Ammon's horn (tissue), 1 donor: Measurements from ENCODE around the gene SPTB.

ENCODE experiments used
- DNase-seq: peaks from one replicate; pipeline ENCODE4 v3.0.0-alpha.2; 2016; ENCODE audit warnings: low spot score

The SPTB gene

DNA sequence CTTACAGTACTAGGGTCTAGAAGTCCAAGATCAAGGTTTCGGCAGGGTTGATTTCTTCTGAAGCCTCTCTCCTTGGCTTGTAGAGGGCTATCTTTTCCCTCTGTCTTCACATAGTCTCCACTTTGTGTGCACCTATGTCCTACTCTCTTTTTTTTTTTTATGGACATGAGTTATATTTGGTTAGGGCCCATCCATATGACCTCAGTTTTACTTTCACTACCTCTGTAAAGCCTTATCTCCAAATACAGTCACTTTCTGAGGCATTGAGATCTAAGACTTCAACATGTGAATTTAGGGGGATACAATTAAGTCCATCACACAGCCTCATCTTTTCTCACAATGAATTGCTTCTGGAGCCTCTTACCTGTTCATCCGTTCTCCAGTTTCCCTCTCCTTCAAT lies 5.9 kb upstream of the SPTB start:
- no peak for DNase-seq

DNA sequence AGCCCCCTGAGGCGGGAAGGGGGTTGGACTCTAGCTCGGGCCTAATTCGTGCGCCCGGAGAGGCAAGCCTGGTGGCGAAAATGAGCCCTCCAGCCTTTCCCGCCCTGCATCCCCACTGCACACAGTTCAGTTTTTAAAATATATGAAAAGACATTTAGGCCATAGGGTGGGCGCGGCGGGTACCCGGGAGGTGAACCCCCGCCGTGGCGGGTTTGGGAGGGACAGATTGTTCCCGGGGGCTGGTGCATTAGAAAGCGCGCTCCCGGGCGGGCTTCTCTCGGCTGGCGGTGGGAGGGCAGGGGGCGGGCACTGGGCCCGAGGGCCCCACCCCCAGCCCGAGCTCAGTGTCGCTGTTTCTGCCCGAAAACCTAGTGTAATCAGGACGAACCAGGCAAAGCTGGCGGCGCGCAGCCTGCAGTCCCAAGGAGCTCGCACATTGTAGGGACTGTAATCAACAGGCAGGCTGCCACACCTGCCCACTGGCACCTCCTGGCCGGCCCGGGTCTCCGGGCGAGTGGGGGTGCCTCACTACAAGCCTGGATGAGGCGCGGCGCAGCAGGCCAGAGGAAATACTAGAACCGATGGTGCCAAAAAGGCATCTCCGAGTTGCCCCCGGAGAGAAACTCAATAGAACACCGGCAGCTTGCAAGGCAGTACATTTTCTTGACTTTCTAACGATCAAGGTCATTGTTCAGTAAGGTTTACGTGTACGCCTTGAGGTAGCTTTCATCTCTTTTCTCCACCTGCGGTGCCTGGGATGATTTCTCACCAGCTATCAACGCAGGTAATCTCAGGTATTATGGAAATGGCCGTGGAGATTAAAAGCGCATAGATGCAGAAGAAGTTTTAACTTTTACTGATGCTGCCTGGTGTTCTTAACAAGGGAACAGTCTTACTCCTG lies 764 bp upstream of the SPTB start:
- peak; percentile 56 for DNase-seq

DNA sequence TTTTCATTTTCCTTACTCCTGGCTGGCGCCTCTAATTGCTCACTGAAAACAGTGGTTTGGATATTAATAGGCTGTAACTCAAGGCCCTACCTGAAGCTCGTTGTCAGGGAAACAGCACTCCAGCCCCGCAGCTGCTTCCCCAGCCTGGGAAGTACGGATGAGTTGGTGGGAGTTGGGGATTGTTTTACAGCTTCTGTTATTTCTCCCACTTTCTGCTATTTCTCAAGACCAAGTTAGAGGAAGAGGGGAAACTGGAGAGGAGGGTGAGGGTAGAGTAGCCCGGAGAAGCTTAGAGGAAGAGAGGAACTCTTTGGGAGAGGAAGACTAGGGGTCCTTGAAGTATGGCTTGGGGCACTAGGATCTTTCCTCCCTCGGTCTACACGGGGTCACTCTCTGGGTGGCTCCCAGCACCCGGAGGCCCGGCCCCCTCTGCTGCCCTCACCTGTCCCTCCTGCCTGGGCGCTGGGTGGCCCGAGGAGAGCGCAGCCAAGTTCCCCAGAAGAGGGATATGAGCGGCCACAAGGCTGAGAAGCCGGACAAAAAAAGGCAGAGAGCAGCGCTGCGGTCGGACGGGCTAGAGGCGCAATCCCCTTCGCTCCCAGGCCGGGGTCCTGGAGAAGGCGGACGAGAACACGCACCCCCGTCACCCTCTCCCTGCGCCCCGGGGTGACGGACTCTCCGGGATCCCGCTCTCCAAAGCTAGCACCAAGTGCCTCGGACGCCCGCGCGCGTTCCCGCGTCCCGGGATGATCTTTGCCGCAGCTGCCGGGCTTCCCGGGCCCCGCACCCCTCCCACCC lies 671 bp downstream of the SPTB start:
- no peak for DNase-seq

DNA sequence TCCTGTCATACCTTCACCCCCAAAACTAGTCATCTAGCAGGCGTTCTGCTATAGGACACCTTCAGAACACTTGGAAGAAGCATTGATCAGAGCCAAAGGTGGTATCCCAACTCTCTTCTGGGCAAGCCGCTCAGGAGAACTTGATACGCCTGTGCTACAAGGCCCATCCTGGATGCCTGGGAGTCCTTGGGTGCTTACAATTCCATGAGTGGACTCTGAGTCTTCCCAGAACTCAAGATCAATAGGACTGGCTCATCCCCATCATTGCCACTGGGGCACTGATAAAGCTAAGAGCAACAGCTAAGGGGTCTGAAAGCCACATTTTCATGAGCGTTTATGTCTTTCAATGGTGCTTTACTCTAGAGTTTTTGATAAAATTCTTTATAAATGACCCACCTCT lies 1.9 kb downstream of the SPTB start:
- DNase-seq = no peak

DNA sequence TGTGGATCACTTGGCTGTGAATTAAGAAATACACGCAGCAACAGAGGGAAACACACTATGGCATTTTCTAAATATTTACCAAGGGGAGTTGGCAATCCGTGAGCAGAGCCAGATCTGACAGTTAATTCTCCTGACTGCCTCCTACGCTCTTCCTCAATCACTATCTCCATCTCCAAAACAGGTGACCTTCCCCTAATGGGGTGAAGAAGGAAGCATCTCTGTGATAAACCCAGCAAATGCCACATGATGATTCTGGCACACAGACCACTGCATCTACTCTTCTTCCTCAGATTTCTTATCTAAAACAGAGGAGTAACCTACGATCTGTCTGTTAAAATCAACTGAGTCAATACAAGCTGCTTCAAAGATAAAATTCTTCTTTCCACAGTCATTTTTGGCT lies 4.4 kb downstream of the SPTB start:
- no peak for DNase-seq

DNA sequence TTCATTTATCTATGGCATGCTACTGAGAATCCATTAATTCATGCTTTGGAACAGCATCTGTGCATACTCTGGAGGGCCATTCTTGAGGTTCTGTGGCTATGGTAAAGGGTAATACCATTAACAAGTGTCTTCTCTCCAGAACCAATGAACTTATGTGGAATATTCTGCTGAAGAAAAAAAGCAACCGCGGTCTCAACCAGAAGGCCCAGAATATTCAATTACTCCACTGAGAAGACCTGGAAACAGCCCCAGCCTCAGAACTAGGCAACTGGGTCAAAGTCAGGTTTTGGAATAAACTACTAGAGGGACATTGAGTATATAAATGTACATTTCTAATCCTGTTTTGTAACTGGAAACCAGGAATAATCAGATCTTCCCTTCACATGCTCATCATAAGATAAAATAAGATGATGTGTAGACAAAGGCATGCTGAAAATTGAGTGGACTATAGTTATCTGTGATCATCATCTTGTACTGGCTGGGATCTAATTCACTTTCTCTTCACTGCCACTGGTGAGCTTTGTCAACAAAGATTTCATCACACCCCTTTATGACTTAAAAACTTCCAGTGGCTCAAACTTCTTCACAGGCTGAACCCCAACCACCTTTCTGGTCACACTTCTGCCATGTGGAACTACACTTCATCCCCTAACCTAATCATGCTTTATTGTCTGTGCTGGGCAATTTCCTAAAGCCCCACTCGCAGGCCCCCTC lies 6.0 kb downstream of the SPTB start:
- DNase-seq = no peak

DNA sequence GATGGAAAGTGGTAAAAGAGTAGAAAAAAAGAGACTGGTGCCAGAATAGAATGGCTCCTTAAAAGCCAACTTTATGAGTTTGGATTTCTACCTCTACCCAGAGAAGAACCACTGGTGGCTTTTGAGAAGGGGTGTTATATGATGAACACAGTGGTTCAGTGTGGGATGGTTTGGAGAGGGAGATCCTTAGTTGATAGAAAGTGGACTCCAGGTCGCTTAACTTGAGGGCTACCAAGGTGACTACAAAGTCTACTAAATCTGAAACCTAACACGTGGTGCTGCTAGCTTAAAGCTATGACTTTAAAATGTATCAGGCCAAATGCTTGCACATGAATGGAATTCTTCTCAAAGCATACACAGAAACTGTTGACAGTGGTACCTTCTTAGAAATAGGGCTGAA lies 8.4 kb downstream of the SPTB start:
- no peak for DNase-seq

DNA sequence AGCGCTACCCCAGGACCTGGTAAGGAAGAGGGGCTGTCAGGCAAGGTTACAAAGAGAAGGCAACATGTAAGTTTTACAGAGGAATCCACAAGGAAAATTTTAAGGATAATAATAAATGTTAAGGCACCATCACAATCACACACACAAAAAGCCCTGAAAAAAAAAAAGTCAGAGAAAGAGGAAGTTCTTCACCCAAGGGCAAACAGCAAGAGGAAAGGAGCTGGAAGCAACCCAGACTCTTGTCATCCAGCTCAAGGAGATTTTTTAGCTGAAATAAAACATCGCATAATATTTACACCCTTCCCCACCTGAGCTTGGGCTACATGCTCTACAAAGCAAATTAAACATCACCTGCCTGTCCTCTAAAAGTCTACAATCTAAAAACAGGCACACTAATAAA lies 9.5 kb downstream of the SPTB start:
- no peak for DNase-seq

DNA sequence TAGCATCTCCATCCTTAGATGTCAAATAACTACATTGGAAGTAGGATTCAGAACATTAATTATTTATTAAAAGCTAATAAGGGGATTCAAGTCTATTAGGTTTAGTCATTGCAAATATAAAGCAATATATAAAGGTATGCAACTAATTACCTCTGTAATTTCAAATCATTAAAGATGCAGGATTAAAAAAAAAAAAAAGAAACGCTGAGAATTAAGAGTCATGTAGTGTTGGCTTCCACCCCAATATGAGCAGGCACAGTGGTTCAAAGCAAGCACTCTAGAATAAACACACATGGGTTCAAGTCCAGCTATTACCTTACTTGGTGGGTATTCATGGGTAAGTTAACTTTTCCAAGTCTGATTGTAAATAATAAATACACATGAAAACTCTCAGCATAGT lies 10.9 kb downstream of the SPTB start:
- DNase-seq = no peak

DNA sequence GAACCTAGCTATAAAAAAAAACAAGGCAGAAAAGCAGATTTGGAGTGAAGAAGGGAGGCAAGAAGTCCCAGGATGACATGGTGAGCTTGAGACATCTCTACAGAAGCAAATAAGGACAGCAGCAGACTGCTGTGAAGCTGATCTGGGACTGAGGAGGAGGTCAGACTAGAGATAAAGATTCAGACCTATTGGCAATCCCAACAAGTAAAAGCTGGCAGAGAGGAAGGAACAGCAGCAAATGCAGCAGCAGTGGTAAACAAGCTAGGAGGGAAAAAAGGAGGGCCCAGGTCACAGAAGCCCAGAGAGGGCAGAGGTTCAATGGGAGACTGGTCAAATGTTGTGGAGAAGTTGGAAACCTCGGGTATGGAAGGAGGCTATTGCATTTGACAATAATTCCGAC lies 11.3 kb downstream of the SPTB start:
- DNase-seq = no peak

DNA sequence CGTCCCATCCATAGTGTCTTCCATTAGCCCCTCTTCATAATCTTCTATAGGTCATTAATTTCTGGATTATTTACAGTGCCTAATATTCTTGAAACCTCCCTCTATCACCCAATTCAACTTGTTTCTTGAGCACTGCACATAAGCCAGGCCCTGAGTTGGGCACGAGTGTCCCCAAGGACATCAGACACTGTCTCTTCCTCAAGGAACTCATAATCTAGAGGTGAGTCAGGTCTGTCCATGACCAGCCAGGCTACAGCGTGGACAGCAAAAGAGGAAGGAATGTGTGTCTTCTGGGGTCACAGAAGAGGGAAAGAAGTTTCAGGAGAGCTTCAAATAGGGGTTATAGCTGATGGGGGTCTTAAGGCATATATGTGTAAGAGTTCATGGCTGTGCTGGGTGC lies 12.5 kb downstream of the SPTB start:
- no peak for DNase-seq

DNA sequence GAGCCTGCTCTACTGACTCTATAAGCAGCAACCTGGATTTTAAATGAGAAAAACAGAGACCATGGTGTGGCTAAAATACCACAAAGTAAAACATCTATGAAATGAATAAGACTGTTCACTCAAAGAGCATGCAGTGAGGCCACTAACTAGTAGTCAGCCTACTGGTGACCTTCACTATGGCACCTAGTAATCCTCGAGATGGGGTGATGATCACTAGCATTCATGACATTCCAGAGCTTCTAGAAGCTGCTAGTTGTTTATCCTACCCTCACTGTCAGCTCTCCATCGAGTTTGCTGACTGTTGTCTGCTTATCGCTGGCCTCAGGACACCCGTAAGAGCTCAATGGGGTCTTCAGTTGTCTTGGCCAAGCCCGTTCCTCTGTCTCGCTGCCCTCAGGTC lies 13.7 kb downstream of the SPTB start:
- DNase-seq = no peak

DNA sequence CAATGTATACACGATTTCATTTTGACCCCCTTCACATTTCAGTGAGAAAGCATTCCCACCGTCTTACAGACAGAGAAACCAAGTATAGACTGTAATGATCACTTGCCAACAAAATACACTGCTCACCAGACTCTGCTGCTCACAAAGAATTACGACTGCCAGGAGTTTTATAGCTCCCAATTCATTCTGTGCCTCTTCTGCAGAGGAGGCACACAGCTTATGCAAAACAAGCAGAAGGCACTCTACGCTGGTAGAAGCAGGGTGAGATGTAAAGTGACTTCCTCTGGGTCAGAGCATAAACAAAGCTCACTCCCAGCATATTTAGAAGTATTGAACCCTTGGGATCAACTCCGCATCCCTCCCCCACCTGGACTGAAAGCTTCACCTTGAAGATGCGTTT lies 14.6 kb downstream of the SPTB start:
- no peak for DNase-seq

DNA sequence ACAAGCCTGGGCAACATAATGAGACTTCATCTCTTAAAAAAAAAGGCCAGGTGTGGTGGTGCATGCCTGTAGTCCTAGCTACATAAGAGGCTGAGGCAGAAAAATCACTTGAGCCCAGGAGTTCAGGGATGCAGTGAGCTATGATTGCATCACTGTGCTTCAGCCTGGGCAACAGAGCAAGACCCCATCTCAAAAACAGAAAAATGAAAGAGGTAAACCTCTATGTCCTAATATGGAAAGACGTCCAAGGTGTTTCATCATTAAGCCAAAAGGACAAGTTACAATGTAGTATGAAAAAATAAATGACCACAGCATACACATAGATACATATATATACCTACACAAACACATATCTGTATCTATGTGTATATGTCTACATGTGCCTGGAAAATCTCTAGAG lies 15.4 kb downstream of the SPTB start:
- DNase-seq = no peak

DNA sequence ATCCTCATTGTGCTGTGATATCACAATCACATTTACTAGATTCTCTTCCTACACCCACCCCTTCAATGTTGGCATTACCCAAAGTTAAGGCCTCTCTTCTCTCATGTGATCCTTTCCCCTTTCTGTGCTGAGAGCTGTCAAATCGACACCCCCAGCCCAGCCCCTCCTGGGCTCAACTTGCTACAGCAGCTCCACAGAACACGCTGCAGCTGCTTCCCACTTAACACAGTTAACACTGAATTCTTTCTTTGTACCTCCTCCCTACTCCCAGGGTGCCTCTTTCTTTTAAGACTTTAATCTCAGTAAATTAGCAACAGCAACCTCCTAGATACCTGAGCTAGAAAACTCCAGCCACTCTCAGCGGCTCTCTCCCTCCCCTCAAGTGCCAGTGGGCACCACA lies 17.8 kb downstream of the SPTB start:
- DNase-seq = no peak

DNA sequence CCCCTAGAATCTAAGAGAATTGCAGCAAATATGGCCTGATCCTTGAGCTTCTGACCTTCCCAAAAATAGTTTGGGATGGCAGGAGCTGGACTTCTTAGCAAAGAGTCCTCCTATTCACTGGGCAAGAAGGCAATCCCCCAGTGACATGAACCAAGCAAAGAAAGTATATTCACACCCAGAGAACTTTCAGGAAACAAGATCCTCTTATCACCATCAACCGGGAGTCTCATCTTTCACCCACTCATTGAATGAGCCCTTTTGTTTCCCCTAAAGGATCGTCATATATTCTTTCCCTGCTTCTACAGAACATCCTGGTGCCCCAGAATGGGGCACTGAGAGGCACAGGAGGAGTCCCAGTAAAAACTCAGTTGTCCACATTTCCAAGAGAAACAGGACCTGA lies 19.7 kb downstream of the SPTB start:
- no peak for DNase-seq

DNA sequence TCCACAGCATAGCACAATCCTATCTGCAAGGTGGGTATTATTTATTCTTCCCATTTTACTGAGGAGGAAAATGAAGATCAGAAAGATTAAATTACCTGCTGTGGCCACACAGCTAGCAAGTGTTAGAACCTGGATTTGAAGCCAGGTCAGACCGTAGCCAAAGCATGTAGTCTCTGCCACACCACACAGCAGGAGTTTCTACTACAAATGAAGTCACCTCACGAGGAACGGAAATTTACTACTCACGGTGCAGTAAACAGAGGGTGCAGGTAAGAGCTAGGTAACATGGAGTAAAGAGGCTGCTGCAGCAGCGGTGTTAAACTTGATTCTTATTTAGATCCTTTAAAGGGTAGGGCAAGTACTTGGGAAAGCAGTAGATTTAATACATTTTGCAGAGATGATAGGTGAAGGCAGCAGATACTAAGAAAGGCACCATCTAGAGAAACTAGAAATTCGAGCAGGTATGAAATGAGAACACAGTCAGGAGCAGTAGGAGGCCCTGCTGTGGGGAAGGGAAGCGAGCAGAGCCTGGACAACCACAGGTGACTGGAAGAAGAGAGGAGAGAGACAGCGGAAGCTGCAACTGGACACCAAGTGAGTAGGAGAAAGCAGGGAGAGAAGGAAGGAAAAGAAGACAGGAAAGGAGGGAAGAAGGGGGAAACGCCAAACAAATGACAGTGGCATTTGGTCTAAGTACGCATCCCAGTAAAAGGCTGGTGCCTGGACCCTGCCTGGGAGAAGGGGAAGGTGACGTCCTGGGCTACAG lies 21.5 kb downstream of the SPTB start:
- DNase-seq = no peak

DNA sequence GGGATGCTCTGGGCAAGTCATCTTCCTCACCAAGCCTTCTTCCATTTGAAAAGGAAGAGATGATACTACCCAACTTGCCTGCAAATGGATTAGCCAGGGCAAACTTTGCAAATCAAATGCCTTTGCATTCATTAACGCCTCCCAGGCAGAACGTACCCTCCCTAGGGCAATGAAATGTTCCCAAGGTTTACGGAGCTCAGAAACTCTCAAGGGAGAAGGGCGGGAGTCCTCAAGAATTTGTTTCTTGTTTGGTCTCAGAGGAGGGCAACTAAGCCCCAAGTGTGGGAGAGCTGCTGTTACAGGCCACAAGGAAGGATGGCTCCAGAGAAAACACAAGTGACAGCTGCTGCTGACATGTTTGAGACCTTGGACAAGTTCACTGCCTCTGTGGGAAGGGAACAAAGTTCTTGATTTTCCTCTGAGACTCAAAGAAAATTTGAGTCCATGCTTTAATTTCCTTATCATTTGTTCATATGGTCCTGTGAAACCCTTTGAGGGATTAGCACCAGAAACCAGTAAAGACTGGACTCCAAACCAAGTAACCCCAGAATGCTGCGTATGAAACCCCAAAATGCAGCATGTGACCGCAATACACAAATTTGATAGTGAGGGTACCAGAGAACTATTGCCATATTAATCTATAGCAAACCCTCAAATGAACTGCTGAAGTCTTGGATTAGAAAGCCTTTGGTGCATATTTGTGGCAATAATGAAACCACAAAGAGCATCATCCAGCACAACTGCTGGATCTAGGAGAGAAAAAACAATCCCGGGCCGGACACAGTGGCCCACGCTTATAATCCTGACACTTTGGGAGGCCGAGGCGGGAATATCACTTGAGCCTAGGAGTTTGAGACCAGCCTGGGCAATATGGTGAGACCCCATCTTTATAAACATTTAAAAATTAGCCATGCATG lies 22.9 kb downstream of the SPTB start:
- DNase-seq = no peak

DNA sequence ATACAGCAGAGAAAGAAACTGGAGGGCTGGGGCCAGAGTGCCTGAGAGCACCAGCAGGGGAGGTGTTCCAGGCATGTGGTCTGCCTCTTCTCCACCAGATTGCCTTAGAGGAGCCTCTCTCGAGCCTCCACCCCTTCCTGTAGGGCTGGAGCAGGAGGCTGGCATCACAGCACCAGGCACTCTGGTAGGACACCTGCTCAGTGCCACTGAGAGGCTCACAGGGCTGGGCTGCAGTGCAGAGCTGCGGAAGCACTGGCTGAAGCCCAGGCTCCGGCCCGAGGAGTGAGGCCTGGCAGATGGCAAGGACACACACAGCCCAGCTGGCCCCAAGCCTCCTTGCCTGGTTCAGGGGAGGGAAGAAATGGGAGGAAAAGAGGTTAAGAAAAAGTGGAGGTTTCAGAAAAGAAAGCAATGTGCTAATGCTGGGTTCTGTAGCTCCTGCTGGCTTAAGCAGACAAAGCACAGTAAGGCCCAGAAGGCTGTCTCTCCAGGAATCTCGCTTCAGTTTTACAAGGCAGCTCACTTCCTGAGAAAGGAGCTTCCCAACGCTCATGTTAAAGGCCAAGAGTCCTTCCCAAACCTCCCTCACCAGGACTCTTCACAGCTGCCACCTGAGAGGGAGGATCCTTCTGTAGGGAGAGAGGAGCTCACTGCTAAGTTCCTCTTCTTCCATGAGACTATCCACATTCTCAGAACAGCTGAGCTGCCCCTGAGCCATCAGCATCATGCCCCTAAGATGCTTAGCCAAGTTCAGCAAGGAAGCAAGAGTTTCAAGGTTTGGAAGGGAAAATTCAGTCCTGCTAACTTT lies 23.8 kb downstream of the SPTB start:
- no peak for DNase-seq
